ENCODE measurements around the gene PSMD11. TPM values are rescaled to one million over a fixed set of nuclear protein-coding genes. Genes with fewer than 3 reads are reported as not detected.
A peak's percentile ranks its signal among the peaks of the same experiment; 100 is the strongest.

Gene PSMD11
- total RNA-seq, 2 donors from 2014 or later: 164 to 168 TPM

- Histone ChIP-seq H3K9ac (ENCODE audit: extremely low read depth, low read length, poor library complexity, severe bottlenecking) (no peak overlapping the region), H3K4me3 (ENCODE audit: low read length) (no peak overlapping the region), H3K9me3 (ENCODE audit: control insufficient read depth, low read length) (no peaks in the 10 kb centered on the region), H3K4me1 (ENCODE audit: control insufficient read depth, insufficient read depth, low read length) (no peaks in the 10 kb centered on the region), H3K27me3 (ENCODE audit: control insufficient read depth, insufficient read depth, low read length, poor library complexity, severe bottlenecking) (no peaks in the 10 kb centered on the region), H3K36me3 (ENCODE audit: control insufficient read depth, insufficient read depth, low read length) (no peaks in the 10 kb centered on the region), H3K27ac (ENCODE audit: low read depth, low read length) (no peak overlapping the region)
- no peak for DNase-seq
- no peak overlapping the region for H3K27ac Mint-ChIP-seq
- no peaks in the 10 kb centered on the region for H3K27me3 Mint-ChIP-seq (ENCODE audit: insufficient read depth)
- TF ChIP-seq, protein P1, sequence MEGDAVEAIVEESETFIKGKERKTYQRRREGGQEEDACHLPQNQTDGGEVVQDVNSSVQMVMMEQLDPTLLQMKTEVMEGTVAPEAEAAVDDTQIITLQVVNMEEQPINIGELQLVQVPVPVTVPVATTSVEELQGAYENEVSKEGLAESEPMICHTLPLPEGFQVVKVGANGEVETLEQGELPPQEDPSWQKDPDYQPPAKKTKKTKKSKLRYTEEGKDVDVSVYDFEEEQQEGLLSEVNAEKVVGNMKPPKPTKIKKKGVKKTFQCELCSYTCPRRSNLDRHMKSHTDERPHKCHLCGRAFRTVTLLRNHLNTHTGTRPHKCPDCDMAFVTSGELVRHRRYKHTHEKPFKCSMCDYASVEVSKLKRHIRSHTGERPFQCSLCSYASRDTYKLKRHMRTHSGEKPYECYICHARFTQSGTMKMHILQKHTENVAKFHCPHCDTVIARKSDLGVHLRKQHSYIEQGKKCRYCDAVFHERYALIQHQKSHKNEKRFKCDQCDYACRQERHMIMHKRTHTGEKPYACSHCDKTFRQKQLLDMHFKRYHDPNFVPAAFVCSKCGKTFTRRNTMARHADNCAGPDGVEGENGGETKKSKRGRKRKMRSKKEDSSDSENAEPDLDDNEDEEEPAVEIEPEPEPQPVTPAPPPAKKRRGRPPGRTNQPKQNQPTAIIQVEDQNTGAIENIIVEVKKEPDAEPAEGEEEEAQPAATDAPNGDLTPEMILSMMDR (conservative IDR thresholded peaks at IDR 0.05): no peak
- peaks cover 13% of the 10 kb centered on the region for H3K4me1 Mint-ChIP-seq
- peaks cover 3% of the 10 kb centered on the region for H3K36me3 Mint-ChIP-seq (ENCODE audit: low read depth)
- WGBS, 2 experiments (ENCODE audit: insufficient coverage in 1 of 2, insufficient read length in 1 of 2): 86 to 99% methylated on average over 7 to 16 of the region's 16 CpGs
- no peaks in the 10 kb centered on the region for H3K9me3 Mint-ChIP-seq
- no peak overlapping the region for H3K4me3 Mint-ChIP-seq
Measured at GRCh38 chr17:32496395-32497073, 52.2 kb downstream of the PSMD11 start.

DNA sequence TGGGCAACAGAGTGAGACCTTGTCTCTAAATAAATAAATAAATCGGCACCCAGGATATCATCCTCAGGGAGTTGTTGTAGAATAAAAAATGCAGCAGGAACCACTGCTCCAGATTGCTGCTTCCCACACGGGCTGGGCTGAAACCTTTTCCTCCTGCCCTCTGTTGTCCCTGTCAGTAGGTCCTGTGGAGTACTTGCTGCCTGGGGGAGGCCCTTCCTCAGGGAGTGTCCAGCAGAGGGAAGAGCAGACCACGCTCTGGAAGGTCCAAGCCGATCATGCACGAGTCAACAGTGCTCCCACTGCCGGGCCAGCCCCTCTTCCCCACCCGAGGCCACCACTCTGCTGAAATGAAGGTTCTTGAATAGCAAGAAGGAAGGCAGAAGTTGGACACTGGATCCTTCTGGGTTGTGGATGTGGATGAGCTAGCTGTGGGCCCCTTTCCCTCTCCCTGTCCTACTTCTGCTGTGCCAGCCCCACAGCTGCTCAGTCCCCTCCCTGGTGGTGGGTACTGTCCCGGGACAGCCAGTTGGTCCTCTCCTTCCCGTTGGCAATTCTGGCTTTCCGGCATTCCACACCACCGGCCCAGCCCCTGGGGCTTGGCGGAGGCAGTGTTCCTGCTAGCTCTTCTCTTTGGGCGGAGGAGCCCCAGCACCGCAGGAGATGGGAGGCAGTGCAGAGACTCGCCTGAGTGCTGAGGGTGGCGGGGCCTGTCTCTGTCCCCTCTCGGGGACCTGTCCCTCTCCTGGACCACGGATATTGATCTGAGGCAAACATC lies 53.3 kb downstream of the PSMD11 start:
- H3K4me3 ChIP-seq (ENCODE audit: low read length): no peak overlapping the region
- no peaks in the 10 kb centered on the region for H3K27me3 ChIP-seq (ENCODE audit: control insufficient read depth, insufficient read depth, low read length, poor library complexity, severe bottlenecking)
- DNase-seq: peak; percentile 76
- H3K9ac ChIP-seq (ENCODE audit: extremely low read depth, low read length, poor library complexity, severe bottlenecking): no peak overlapping the region
- H3K9me3 ChIP-seq (ENCODE audit: control insufficient read depth, low read length): no peaks in the 10 kb centered on the region
- Mint-ChIP-seq H3K9me3 (no peaks in the 10 kb centered on the region), H3K27ac (no peak overlapping the region), H3K36me3 (ENCODE audit: low read depth) (peaks cover 10% of the 10 kb centered on the region), H3K4me1 (peaks cover 8% of the 10 kb centered on the region), H3K27me3 (ENCODE audit: insufficient read depth) (no peaks in the 10 kb centered on the region), H3K4me3 (no peak overlapping the region)
- WGBS, 2 experiments (ENCODE audit: insufficient coverage in 1 of 2, insufficient read length in 1 of 2): 89 to 94% methylated on average over 13 to 18 of the region's 18 CpGs
- TF ChIP-seq, protein P1 (conservative IDR thresholded peaks at IDR 0.05): peak; percentile 50
- no peak overlapping the region for H3K27ac ChIP-seq (ENCODE audit: low read depth, low read length)
- H3K4me1 ChIP-seq (ENCODE audit: control insufficient read depth, insufficient read depth, low read length): no peaks in the 10 kb centered on the region
- H3K36me3 ChIP-seq (ENCODE audit: control insufficient read depth, insufficient read depth, low read length): no peaks in the 10 kb centered on the region

DNA sequence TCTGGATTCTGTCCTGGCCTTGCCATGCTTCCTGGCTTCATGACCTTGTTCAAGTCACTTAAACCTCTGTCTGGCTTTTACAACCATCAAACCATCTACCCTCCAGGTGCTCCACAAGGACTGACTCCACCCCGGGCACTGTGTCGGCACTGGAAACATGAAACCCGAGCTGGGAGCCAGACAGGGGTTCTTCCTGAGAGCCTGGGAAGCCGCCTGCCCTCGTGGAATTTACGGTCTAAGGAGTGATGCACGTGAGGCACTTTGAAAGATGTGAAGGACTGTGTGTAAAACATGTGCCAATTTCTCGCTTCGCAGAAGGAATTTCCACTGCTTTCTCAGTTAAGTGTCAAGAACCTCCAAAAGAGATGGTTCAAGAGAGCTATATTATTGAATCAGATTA lies 54.1 kb downstream of the PSMD11 start:
- Mint-ChIP-seq H3K9me3 (no peaks in the 10 kb centered on the region), H3K27me3 (ENCODE audit: insufficient read depth) (no peaks in the 10 kb centered on the region), H3K36me3 (ENCODE audit: low read depth) (peaks cover 10% of the 10 kb centered on the region), H3K27ac (no peak overlapping the region), H3K4me3 (no peak overlapping the region), H3K4me1 (peaks cover 8% of the 10 kb centered on the region)
- H3K9me3 ChIP-seq (ENCODE audit: control insufficient read depth, low read length): no peaks in the 10 kb centered on the region
- H3K4me1 ChIP-seq (ENCODE audit: control insufficient read depth, insufficient read depth, low read length): no peaks in the 10 kb centered on the region
- no peaks in the 10 kb centered on the region for H3K36me3 ChIP-seq (ENCODE audit: control insufficient read depth, insufficient read depth, low read length)
- DNase-seq: peak; percentile 81
- TF ChIP-seq, protein P1 (conservative IDR thresholded peaks at IDR 0.05): no peak
- H3K9ac ChIP-seq (ENCODE audit: extremely low read depth, low read length, poor library complexity, severe bottlenecking): no peak overlapping the region
- WGBS, 2 experiments (ENCODE audit: insufficient coverage in 1 of 2, insufficient read length in 1 of 2): 79 to 80% methylated on average over 7 to 9 of the region's 9 CpGs
- H3K27me3 ChIP-seq (ENCODE audit: control insufficient read depth, insufficient read depth, low read length, poor library complexity, severe bottlenecking): no peaks in the 10 kb centered on the region
- no peak overlapping the region for H3K4me3 ChIP-seq (ENCODE audit: low read length)
- no peak overlapping the region for H3K27ac ChIP-seq (ENCODE audit: low read depth, low read length)

All from endodermal cell (in vitro differentiated cells).